ENCODE data around the gene DLL3.

The DLL3 gene

GRCh38 chr19:39517432-39517831 lies 18.7 kb downstream of the DLL3 start:
- no peak for DNase-seq (ENCODE audit: low read depth, low spot score)

- DNase-seq (ENCODE audit: low read depth, low spot score), result no peak
These were observed 19.7 kb downstream of the DLL3 start for GRCh38 chr19:39518458-39518857.

GRCh38 chr19:39518975-39519374 lies 20.2 kb downstream of the DLL3 start:
- no peak for DNase-seq (ENCODE audit: low read depth, low spot score)

- no peak for DNase-seq (ENCODE audit: low read depth, low spot score)
These were observed 22.1 kb downstream of the DLL3 start for GRCh38 chr19:39520541-39521484.

GRCh38 chr19:39524495-39524894 lies 25.7 kb downstream of the DLL3 start:
- DNase-seq (ENCODE audit: low read depth, low spot score), result no peak

GRCh38 chr19:39525205-39525604 lies 26.5 kb downstream of the DLL3 start:
- DNase-seq (ENCODE audit: low read depth, low spot score), result no peak

- DNase-seq (ENCODE audit: low read depth, low spot score), result no peak
These were observed 33.1 kb downstream of the DLL3 start for GRCh38 chr19:39531834-39532232.

GRCh38 chr19:39532233-39533002 lies 33.7 kb downstream of the DLL3 start, which contains the start of gene EID2B:
Gene EID2B (minus strand): TSS chr19:39532852. CDS start chr19:39532802, 50 bp downstream.
- peak; percentile 85 for DNase-seq (ENCODE audit: low read depth, low spot score)

GRCh38 chr19:39533003-39533512 lies 34.3 kb downstream of the DLL3 start:
- no peak for DNase-seq (ENCODE audit: low read depth, low spot score)

GRCh38 chr19:39533791-39534190 lies 35.0 kb downstream of the DLL3 start:
- no peak for DNase-seq (ENCODE audit: low read depth, low spot score)

GRCh38 chr19:39539165-39539517 lies 40.4 kb downstream of the DLL3 start:
- DNase-seq (ENCODE audit: low read depth, low spot score), result no peak

GRCh38 chr19:39539518-39540332 lies 41.0 kb downstream of the DLL3 start, which contains the start of gene EID2:
Gene EID2 (minus strand): TSS chr19:39540161. CDS start chr19:39540079, 82 bp downstream.
- DNase-seq (ENCODE audit: low read depth, low spot score), result peak; percentile 83

GRCh38 chr19:39540333-39540673 lies 41.6 kb downstream of the DLL3 start:
- no peak for DNase-seq (ENCODE audit: low read depth, low spot score)

GRCh38 chr19:39542206-39542605 lies 43.5 kb downstream of the DLL3 start:
- no peak for DNase-seq (ENCODE audit: low read depth, low spot score)

- no peak for DNase-seq (ENCODE audit: low read depth, low spot score)
These were observed 44.7 kb downstream of the DLL3 start for GRCh38 chr19:39543477-39543857.

- DNase-seq (ENCODE audit: low read depth, low spot score), result no peak
These were observed 45.6 kb downstream of the DLL3 start for GRCh38 chr19:39544226-39544903.

GRCh38 chr19:39544911-39545310 lies 46.2 kb downstream of the DLL3 start:
- no peak for DNase-seq (ENCODE audit: low read depth, low spot score)

GRCh38 chr19:39546599-39546998 lies 47.9 kb downstream of the DLL3 start:
- DNase-seq (ENCODE audit: low read depth, low spot score), result no peak

- no peak for DNase-seq (ENCODE audit: low read depth, low spot score)
These were observed 51.5 kb downstream of the DLL3 start for GRCh38 chr19:39550197-39550596.

GRCh38 chr19:39553082-39553652 lies 54.4 kb downstream of the DLL3 start:
- no peak for DNase-seq (ENCODE audit: low read depth, low spot score)
